B cell (primary cell): Measurements from ENCODE around the gene RALGAPA2.

Experiments
- CTCF ChIP-seq: fragments of 200-600 bp; IDR thresholded peaks from one replicate; pipeline ENCODE4 v1.8.0; 2022; ENCODE audit warnings: antibody characterized with exemption, mild to moderate bottlenecking
- EZH2 ChIP-seq: IDR thresholded peaks from 2 replicates; pipeline ENCODE4 v1.6.1; 2012; ENCODE audit warnings: borderline replicate concordance, low read depth, mild to moderate bottlenecking, moderate library complexity, low read length; ENCODE audit not compliant: insufficient read depth, poor library complexity, severe bottlenecking

GRCh38 chr20:20457392-20458126 is 254.9 kb downstream of the RALGAPA2 start:
- TF ChIP-seq CTCF (no peak), EZH2 (no peak)
